HG02870 (cell line): ENCODE measurements around the gene SMG5.

Source experiments
- ATAC-seq: cut with Tn5 transposase; IDR thresholded peaks from one replicate; pipeline ENCODE4 v1.9.1; 2021; ENCODE audit warnings: mild to moderate bottlenecking, moderate library complexity; ENCODE audit not compliant: unreplicated experiment

The SMG5 gene

GRCh38 chr1:156283521-156283920 is 896 bp upstream of the SMG5 start:
- no peak for ATAC-seq

GRCh38 chr1:156281693-156282478 is 739 bp downstream of the SMG5 start:
- ATAC-seq = no peak

GRCh38 chr1:156281281-156281680 is 1.3 kb downstream of the SMG5 start:
- no peak for ATAC-seq

- ATAC-seq = no peak
These were observed 2.8 kb downstream of the SMG5 start for GRCh38 chr1:156279837-156280236.

- no peak for ATAC-seq
These were observed 5.7 kb downstream of the SMG5 start for GRCh38 chr1:156276966-156277381.

- no peak for ATAC-seq
These were observed 6.1 kb downstream of the SMG5 start for GRCh38 chr1:156276532-156276931.

GRCh38 chr1:156270314-156270713 is 12.3 kb downstream of the SMG5 start:
- ATAC-seq = no peak

- ATAC-seq = no peak
These were observed 14.3 kb downstream of the SMG5 start for GRCh38 chr1:156268336-156268735.

- no peak for ATAC-seq
These were observed 16.6 kb downstream of the SMG5 start for GRCh38 chr1:156266051-156266450.

GRCh38 chr1:156263288-156263655 is 19.4 kb downstream of the SMG5 start:
- no peak for ATAC-seq

- no peak for ATAC-seq
These were observed 20.0 kb downstream of the SMG5 start for GRCh38 chr1:156262461-156263287.

- ATAC-seq = no peak
These were observed 21.7 kb downstream of the SMG5 start for GRCh38 chr1:156260896-156261295.

GRCh38 chr1:156259805-156260204 is 22.8 kb downstream of the SMG5 start:
- ATAC-seq = no peak

- ATAC-seq = no peak
These were observed 23.8 kb downstream of the SMG5 start for GRCh38 chr1:156258859-156259258.

- no peak for ATAC-seq
These were observed 24.9 kb downstream of the SMG5 start for GRCh38 chr1:156257711-156258110.

- ATAC-seq = no peak
These were observed 29.0 kb downstream of the SMG5 start for GRCh38 chr1:156253634-156254033.

- no peak for ATAC-seq
These were observed 31.1 kb downstream of the SMG5 start for GRCh38 chr1:156251527-156251926.

GRCh38 chr1:156249593-156249992 is 33.0 kb downstream of the SMG5 start:
- no peak for ATAC-seq

- no peak for ATAC-seq
These were observed 34.3 kb downstream of the SMG5 start for GRCh38 chr1:156248323-156248683.

- no peak for ATAC-seq
These were observed 34.9 kb downstream of the SMG5 start, which contains the start of gene PAQR6 for GRCh38 chr1:156247460-156248322. Gene PAQR6 (minus strand): TSS chr1:156248056. CDS start chr1:156246731, 1,325 bp downstream.

- no peak for ATAC-seq
These were observed 35.7 kb downstream of the SMG5 start for GRCh38 chr1:156246781-156247459.
